ENCODE results near the gene SGO2. TPM values are rescaled to one million over a fixed set of nuclear protein-coding genes. Genes with fewer than 3 reads are reported as not detected.
A peak's percentile ranks its signal among the peaks of the same experiment; 100 is the strongest.

Gene SGO2
- total and polyA plus RNA-seq, 4 donors: 6.8 to 10.8 (median 7.9) TPM

- H3K36me3 ChIP-seq (ENCODE audit: control insufficient read depth, insufficient read depth, low read length): no peaks in the 10 kb centered on the region
- 77% methylated on average over 2 of the region's 9 CpGs for WGBS (ENCODE audit: insufficient coverage)
- no peak overlapping the region for H3K4me3 ChIP-seq (ENCODE audit: low read depth, low read length)
- peaks cover 8% of the 10 kb centered on the region for H3K4me1 ChIP-seq (ENCODE audit: control insufficient read depth, insufficient read depth, low read length)
- DNase-seq (ENCODE audit: low read depth in 4 of 6, low spot score in 6 of 6): no peak
- peaks cover 3% of the 10 kb centered on the region for H3K27me3 ChIP-seq (ENCODE audit: control insufficient read depth, insufficient read depth, low read length)
- H3K27ac ChIP-seq (ENCODE audit: low read depth, low read length): no peak overlapping the region
- H3K9me3 ChIP-seq (ENCODE audit: control insufficient read depth, insufficient read depth, low read length): no peaks in the 10 kb centered on the region
Measured at GRCh38 chr2:200587007-200587616, 61.1 kb downstream of the SGO2 start.

GRCh38 chr2:200588076-200588678 lies 62.2 kb downstream of the SGO2 start:
- Histone ChIP-seq H3K27me3 (ENCODE audit: control insufficient read depth, insufficient read depth, low read length) (peaks cover 3% of the 10 kb centered on the region), H3K36me3 (ENCODE audit: control insufficient read depth, insufficient read depth, low read length) (no peaks in the 10 kb centered on the region), H3K4me3 (ENCODE audit: low read depth, low read length) (no peak overlapping the region), H3K27ac (ENCODE audit: low read depth, low read length) (no peak overlapping the region), H3K9me3 (ENCODE audit: control insufficient read depth, insufficient read depth, low read length) (no peaks in the 10 kb centered on the region), H3K4me1 (ENCODE audit: control insufficient read depth, insufficient read depth, low read length) (peaks cover 8% of the 10 kb centered on the region)
- DNase-seq (ENCODE audit: low read depth in 4 of 6, low spot score in 6 of 6): no peak
- 100% methylated on average over 1 of the region's 4 CpGs for WGBS (ENCODE audit: insufficient coverage)

DNA sequence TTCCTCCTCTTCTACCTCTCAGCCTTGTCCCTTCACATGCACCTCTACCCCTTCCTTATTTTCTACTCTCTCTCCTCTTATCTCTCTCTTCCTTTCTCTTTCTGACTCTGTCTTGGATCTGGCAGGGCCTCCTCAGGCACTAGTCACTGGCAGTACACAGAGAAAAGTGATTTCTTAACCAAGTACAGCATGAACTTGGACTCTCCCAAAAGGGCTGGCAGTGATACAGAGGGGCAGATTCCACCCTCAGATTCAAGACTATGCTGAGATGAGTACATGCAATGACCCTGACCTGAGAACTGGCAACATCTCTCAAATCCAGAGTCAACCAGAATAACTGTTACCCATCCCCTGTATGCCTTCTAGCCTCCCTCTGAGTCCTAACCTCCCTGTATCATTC lies 64.1 kb downstream of the SGO2 start:
- Histone ChIP-seq H3K27me3 (ENCODE audit: control insufficient read depth, insufficient read depth, low read length) (peaks cover 3% of the 10 kb centered on the region), H3K4me1 (ENCODE audit: control insufficient read depth, insufficient read depth, low read length) (peaks cover 8% of the 10 kb centered on the region), H3K4me3 (ENCODE audit: low read depth, low read length) (no peak overlapping the region), H3K27ac (ENCODE audit: low read depth, low read length) (no peak overlapping the region), H3K36me3 (ENCODE audit: control insufficient read depth, insufficient read depth, low read length) (no peaks in the 10 kb centered on the region), H3K9me3 (ENCODE audit: control insufficient read depth, insufficient read depth, low read length) (no peaks in the 10 kb centered on the region)
- DNase-seq (ENCODE audit: low read depth in 4 of 6, low spot score in 6 of 6): no peak

DNA sequence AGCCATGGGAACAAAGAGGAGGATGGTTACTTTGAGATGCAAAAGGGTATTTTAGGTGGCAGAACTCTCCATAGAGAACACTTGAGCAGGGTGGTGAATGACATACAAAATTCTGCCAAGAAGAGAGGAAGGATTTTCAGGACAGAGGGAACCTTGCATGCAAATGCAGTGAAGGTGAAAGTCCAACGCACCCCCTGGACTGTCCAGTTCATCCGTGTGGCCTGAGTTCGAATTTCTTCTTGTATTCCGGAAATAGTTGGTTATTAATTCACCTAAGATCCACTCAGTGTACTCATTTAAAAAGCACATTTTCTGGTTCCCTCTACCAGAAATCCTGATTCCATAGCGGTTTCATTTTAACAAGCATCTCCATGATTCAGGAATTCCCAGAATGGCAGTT lies 65.3 kb downstream of the SGO2 start:
- Histone ChIP-seq H3K4me1 (ENCODE audit: control insufficient read depth, insufficient read depth, low read length) (no peaks in the 10 kb centered on the region), H3K4me3 (ENCODE audit: low read depth, low read length) (no peak overlapping the region), H3K27me3 (ENCODE audit: control insufficient read depth, insufficient read depth, low read length) (no peaks in the 10 kb centered on the region), H3K9me3 (ENCODE audit: control insufficient read depth, insufficient read depth, low read length) (no peaks in the 10 kb centered on the region), H3K27ac (ENCODE audit: low read depth, low read length) (no peak overlapping the region), H3K36me3 (ENCODE audit: control insufficient read depth, insufficient read depth, low read length) (no peaks in the 10 kb centered on the region)
- DNase-seq (ENCODE audit: low read depth in 4 of 6, low spot score in 6 of 6): no peak
- WGBS (ENCODE audit: insufficient coverage): 83% methylated on average over 5 of the region's 5 CpGs

DNA sequence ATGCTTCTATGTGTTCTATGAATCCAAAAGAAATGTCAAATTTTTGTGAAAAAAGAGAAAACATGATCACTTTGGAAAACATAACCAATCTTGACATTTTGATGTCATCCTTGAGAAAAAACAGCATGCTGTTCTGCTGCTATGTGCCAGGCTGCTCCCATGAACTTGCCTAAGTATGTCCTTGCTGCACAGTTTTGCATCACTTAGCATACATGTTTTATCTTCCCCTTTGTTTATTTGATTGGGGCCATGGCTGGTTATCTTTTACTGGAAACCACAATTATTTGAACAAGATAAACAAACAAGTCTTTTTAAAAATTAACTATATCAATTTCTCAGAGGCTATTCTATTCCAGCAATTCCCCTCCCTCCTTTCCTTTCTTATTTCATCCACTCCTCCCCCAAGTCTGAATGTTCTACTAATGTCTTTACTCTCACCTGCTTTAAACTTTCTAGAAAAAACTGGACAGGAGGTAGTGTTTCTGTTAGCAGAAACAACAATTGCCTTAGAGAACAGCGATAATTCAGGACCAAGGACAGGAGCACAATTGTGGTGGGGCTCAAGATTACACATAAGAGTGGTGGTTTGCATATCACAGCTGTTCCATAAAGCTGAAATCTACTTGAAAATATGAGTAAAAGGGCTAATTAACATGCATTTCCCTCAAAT lies 66.5 kb downstream of the SGO2 start:
- WGBS (ENCODE audit: insufficient coverage): no CpG with 5 or more reads among the region's 1 CpG
- DNase-seq (ENCODE audit: low read depth in 4 of 6, low spot score in 6 of 6): peak in 1 of 6 donors; percentile 34
- H3K27ac ChIP-seq (ENCODE audit: low read depth, low read length): no peak overlapping the region

GRCh38 chr2:200593905-200594304 lies 67.9 kb downstream of the SGO2 start:
- H3K27me3 ChIP-seq (ENCODE audit: control insufficient read depth, insufficient read depth, low read length): no peaks in the 10 kb centered on the region
- H3K4me1 ChIP-seq (ENCODE audit: control insufficient read depth, insufficient read depth, low read length): no peaks in the 10 kb centered on the region
- no peaks in the 10 kb centered on the region for H3K9me3 ChIP-seq (ENCODE audit: control insufficient read depth, insufficient read depth, low read length)
- WGBS (ENCODE audit: insufficient coverage): 75% methylated on average over 1 of the region's 1 CpG
- H3K27ac ChIP-seq (ENCODE audit: low read depth, low read length): no peak overlapping the region
- H3K4me3 ChIP-seq (ENCODE audit: low read depth, low read length): no peak overlapping the region
- no peaks in the 10 kb centered on the region for H3K36me3 ChIP-seq (ENCODE audit: control insufficient read depth, insufficient read depth, low read length)
- DNase-seq (ENCODE audit: low read depth in 4 of 6, low spot score in 6 of 6): no peak

More for the DNA sequence above, 66.5 kb downstream of the SGO2 start:
- Histone ChIP-seq H3K4me1 (ENCODE audit: control insufficient read depth, insufficient read depth, low read length) (no peaks in the 10 kb centered on the region), H3K9me3 (ENCODE audit: control insufficient read depth, insufficient read depth, low read length) (no peaks in the 10 kb centered on the region), H3K4me3 (ENCODE audit: low read depth, low read length) (no peak overlapping the region), H3K36me3 (ENCODE audit: control insufficient read depth, insufficient read depth, low read length) (no peaks in the 10 kb centered on the region), H3K27me3 (ENCODE audit: control insufficient read depth, insufficient read depth, low read length) (no peaks in the 10 kb centered on the region)

DNA sequence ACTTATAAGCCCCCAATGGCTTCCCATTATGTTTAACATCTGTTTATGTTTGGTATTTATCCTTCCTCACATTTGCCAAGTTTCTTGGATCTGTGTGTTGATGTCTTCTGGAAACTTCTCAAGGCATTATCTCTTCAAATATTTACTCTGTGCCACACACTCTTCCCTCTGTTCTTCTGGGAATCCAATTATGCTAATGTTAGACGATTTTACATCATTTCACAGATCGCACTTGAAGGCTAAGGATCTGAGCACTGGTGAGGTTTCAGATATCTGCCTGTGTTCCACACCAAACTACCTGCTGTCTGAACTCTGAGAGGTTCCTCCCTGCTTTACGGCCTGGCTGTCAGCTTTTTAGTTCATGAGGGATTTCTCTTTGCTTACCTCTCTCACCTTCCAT lies 69.9 kb downstream of the SGO2 start:
- no peak overlapping the region for H3K27ac ChIP-seq (ENCODE audit: low read depth, low read length)
- peak in 1 of 6 donors; percentile 37 for DNase-seq (ENCODE audit: low read depth in 4 of 6, low spot score in 6 of 6)
- H3K9me3 ChIP-seq (ENCODE audit: control insufficient read depth, insufficient read depth, low read length): no peaks in the 10 kb centered on the region
- H3K4me3 ChIP-seq (ENCODE audit: low read depth, low read length): no peak overlapping the region
- H3K27me3 ChIP-seq (ENCODE audit: control insufficient read depth, insufficient read depth, low read length): no peaks in the 10 kb centered on the region
- H3K36me3 ChIP-seq (ENCODE audit: control insufficient read depth, insufficient read depth, low read length): no peaks in the 10 kb centered on the region
- 81% methylated on average over 2 of the region's 3 CpGs for WGBS (ENCODE audit: insufficient coverage)
- no peaks in the 10 kb centered on the region for H3K4me1 ChIP-seq (ENCODE audit: control insufficient read depth, insufficient read depth, low read length)

GRCh38 chr2:200596774-200597570 lies 71.0 kb downstream of the SGO2 start:
- H3K9me3 ChIP-seq (ENCODE audit: control insufficient read depth, insufficient read depth, low read length): no peaks in the 10 kb centered on the region
- no peaks in the 10 kb centered on the region for H3K27me3 ChIP-seq (ENCODE audit: control insufficient read depth, insufficient read depth, low read length)
- no peaks in the 10 kb centered on the region for H3K36me3 ChIP-seq (ENCODE audit: control insufficient read depth, insufficient read depth, low read length)
- 90% methylated on average over 2 of the region's 5 CpGs for WGBS (ENCODE audit: insufficient coverage)
- no peak overlapping the region for H3K4me3 ChIP-seq (ENCODE audit: low read depth, low read length)
- no peaks in the 10 kb centered on the region for H3K4me1 ChIP-seq (ENCODE audit: control insufficient read depth, insufficient read depth, low read length)
- DNase-seq (ENCODE audit: low read depth in 4 of 6, low spot score in 6 of 6): peak in 1 of 6 donors; percentile 87
- H3K27ac ChIP-seq (ENCODE audit: low read depth, low read length): no peak overlapping the region

- H3K36me3 ChIP-seq (ENCODE audit: control insufficient read depth, insufficient read depth, low read length): no peaks in the 10 kb centered on the region
- no peak overlapping the region for H3K27ac ChIP-seq (ENCODE audit: low read depth, low read length)
- no peaks in the 10 kb centered on the region for H3K9me3 ChIP-seq (ENCODE audit: control insufficient read depth, insufficient read depth, low read length)
- H3K4me1 ChIP-seq (ENCODE audit: control insufficient read depth, insufficient read depth, low read length): no peaks in the 10 kb centered on the region
- no peak overlapping the region for H3K4me3 ChIP-seq (ENCODE audit: low read depth, low read length)
- no peak for DNase-seq (ENCODE audit: low read depth in 4 of 6, low spot score in 6 of 6)
- H3K27me3 ChIP-seq (ENCODE audit: control insufficient read depth, insufficient read depth, low read length): no peaks in the 10 kb centered on the region
- WGBS (ENCODE audit: insufficient coverage): 80% methylated on average over 1 of the region's 3 CpGs
Measured at GRCh38 chr2:200599206-200599605, 73.2 kb downstream of the SGO2 start.
